Stimulated activated naive CD8-positive, alpha-beta T cell treated with anti-CD3 and anti-CD28 coated beads, Interleukin-15, Interleukin-2, amounts not matched to agents 100 U/mL and 50 U/mL, for 24 hours (primary cell): ENCODE results near the gene BABAM1.

Experiments
- ATAC-seq: fragments of 150-1000 bp; cut with Tn5 transposase; one replicate; pipeline ENCODE4 v1.10.0; 2021
- DNase-seq: peaks from one replicate; pipeline ENCODE4 v3.0.0; 2021

The BABAM1 gene

GRCh38 chr19:17324357-17325114, 57.3 kb downstream of the BABAM1 start:
- no peak for ATAC-seq
- no peak for DNase-seq

GRCh38 chr19:17325133-17325532, 57.9 kb downstream of the BABAM1 start:
- ATAC-seq (no peak), DNase-seq (no peak)

- ATAC-seq (no peak), DNase-seq (no peak)
Measured at GRCh38 chr19:17325881-17326594, 58.8 kb downstream of the BABAM1 start.

GRCh38 chr19:17326595-17326966, 59.3 kb downstream of the BABAM1 start:
- DNase-seq, result no peak

GRCh38 chr19:17327068-17327653, 59.9 kb downstream of the BABAM1 start:
- ATAC-seq (no peak), DNase-seq (no peak)

More at GRCh38 chr19:17326595-17326966, 59.3 kb downstream of the BABAM1 start:
- ATAC-seq, result no peak

- peak; percentile 61 for DNase-seq
- ATAC-seq, result peak; percentile 67
Measured at GRCh38 chr19:17327654-17328516, 60.6 kb downstream of the BABAM1 start.
